NCI-H146 treated with DMSO at 0.1 percent for 48 hours (cell line): ENCODE results near the gene IMMP2L.
"Not testable (repeated sequence)": the region's sequence is repeated elsewhere in the genome, so short reads cannot be mapped to it uniquely, and the experiment has no call there.

Experiments
- DNase-seq: peaks from one replicate; lab custom pipeline; 2025; ENCODE audit not compliant: unreplicated experiment; lab: John Stamatoyannopoulos, UW

IMMP2L gene

GRCh38 chr7:111088328-111088727 lies 474.0 kb downstream of the IMMP2L start:
- DNase-seq, result no peak

GRCh38 chr7:111086532-111086931 lies 475.8 kb downstream of the IMMP2L start:
- DNase-seq, result no peak

- no peak for DNase-seq
These were observed 476.9 kb downstream of the IMMP2L start for GRCh38 chr7:111085356-111085755.

- no peak for DNase-seq
These were observed 478.9 kb downstream of the IMMP2L start for GRCh38 chr7:111083413-111083812.

GRCh38 chr7:111082351-111082750 lies 479.9 kb downstream of the IMMP2L start:
- no peak for DNase-seq

- no peak for DNase-seq
These were observed 480.6 kb downstream of the IMMP2L start for GRCh38 chr7:111081546-111082267.

GRCh38 chr7:111080495-111081105 lies 481.7 kb downstream of the IMMP2L start:
- no peak for DNase-seq

GRCh38 chr7:111077001-111077400 lies 485.3 kb downstream of the IMMP2L start:
- DNase-seq, result no peak

- DNase-seq, result no peak
These were observed 486.1 kb downstream of the IMMP2L start for GRCh38 chr7:111076205-111076604.

GRCh38 chr7:111075498-111075897 lies 486.8 kb downstream of the IMMP2L start:
- DNase-seq, result no peak

- no peak for DNase-seq
These were observed 487.5 kb downstream of the IMMP2L start for GRCh38 chr7:111074748-111075146.

- DNase-seq, result no peak
These were observed 488.1 kb downstream of the IMMP2L start for GRCh38 chr7:111074071-111074747.

GRCh38 chr7:111072658-111073057 lies 489.6 kb downstream of the IMMP2L start:
- not testable (repeated sequence) for DNase-seq

- DNase-seq, result no peak
These were observed 490.7 kb downstream of the IMMP2L start for GRCh38 chr7:111071556-111071955.

GRCh38 chr7:111068618-111069017 lies 493.7 kb downstream of the IMMP2L start:
- no peak for DNase-seq

- DNase-seq, result no peak
These were observed 494.6 kb downstream of the IMMP2L start for GRCh38 chr7:111067682-111068081.

GRCh38 chr7:111067251-111067650 lies 495.0 kb downstream of the IMMP2L start:
- DNase-seq, result no peak

- DNase-seq, result no peak
These were observed 499.1 kb downstream of the IMMP2L start for GRCh38 chr7:111063166-111063565.

- no peak for DNase-seq
These were observed 502.5 kb downstream of the IMMP2L start for GRCh38 chr7:111059833-111060232.

- no peak for DNase-seq
These were observed 505.2 kb downstream of the IMMP2L start for GRCh38 chr7:111057066-111057465.

GRCh38 chr7:111056371-111056770 lies 505.9 kb downstream of the IMMP2L start:
- no peak for DNase-seq

- DNase-seq, result no peak
These were observed 509.3 kb downstream of the IMMP2L start for GRCh38 chr7:111053035-111053434.
